Breast epithelium (tissue), 4 donors: ENCODE results near the gene LRGUK. TPM values are rescaled to one million over a fixed set of nuclear protein-coding genes. Genes with fewer than 3 reads are reported as not detected.

Experiments used
- DNase-seq, 2 donors: peaks; one replicate each; pipeline ENCODE4 v3.0.0-alpha.2; 2019; ENCODE audit warnings: low spot score in 2 of 2
- H3K27ac ChIP-seq, 2 donors: fragments of 200-600 bp; sonication (generic) in 1 of 2; one replicate each; pipeline ENCODE4 v1.5.1; 2016 to 2019; ENCODE audit warnings: mild to moderate bottlenecking in 1 of 2
- H3K27me3 ChIP-seq, 2 donors: fragments of 200-600 bp; sonication (generic) in 1 of 2; one replicate each; pipeline versions ENCODE4 v1.5.1 to v1.6.0; 2017 to 2019; ENCODE audit warnings: control low read depth in 1 of 2, mild to moderate bottlenecking in 1 of 2
- H3K36me3 ChIP-seq: fragments of 200-600 bp; one replicate; pipeline ENCODE4 v1.5.1; 2019
- H3K4me1 ChIP-seq, 2 donors: fragments of 200-600 bp; sonication (generic); one replicate each; pipeline ENCODE4 v1.5.1; 2016 to 2019; ENCODE audit warnings: control low read depth in 1 of 2
- H3K4me3 ChIP-seq, 3 donors: fragments of 200-600 bp; sonication (generic); 1 replicate in 2 of 3; 2 replicates in 1 of 3; pipeline ENCODE4 v1.5.1; 2016 to 2019; ENCODE audit warnings: mild to moderate bottlenecking in 3 of 3, moderate library complexity in 2 of 3
- H3K9me3 ChIP-seq, 2 donors: fragments of 200-600 bp; sonication (generic) in 1 of 2; one replicate each; pipeline ENCODE4 v1.5.1; 2016 to 2019; ENCODE audit warnings: control low read depth in 1 of 2
- CTCF ChIP-seq, 3 donors: fragments of 450-650 bp; IDR thresholded peaks; one replicate each; pipeline ENCODE4 v1.5.1; 2016 to 2017; ENCODE audit warnings: antibody characterized with exemption in 3 of 3, mild to moderate bottlenecking in 3 of 3, moderate library complexity in 3 of 3
- POLR2A ChIP-seq: fragments of 450-650 bp; IDR thresholded peaks from one replicate; pipeline ENCODE4 v1.6.1; 2016; ENCODE audit warnings: antibody characterized with exemption, mild to moderate bottlenecking, moderate library complexity
- POLR2AphosphoS5 ChIP-seq, 3 donors: sonication (generic); formaldehyde crosslinking; IDR thresholded peaks; one replicate each; pipeline ENCODE4 v1.6.1; 2017; ENCODE audit warnings: antibody characterized with exemption in 3 of 3
- intact Hi-C: fragments of 100-400 bp; cut with DNase I; formaldehyde crosslinking; loops from one replicate; pipeline ENCODE4 v1.15.1; 2023; ENCODE audit warnings: low total_unique reads
- total RNA-seq, 3 donors: library from RNA; depleted of rRNA; stranded (reverse); fragments of >200 nt; gene quantifications; one replicate each; pipeline ENCODE4 v1.1.0, GENCODE V29; 2016

Gene LRGUK
- total RNA-seq, 3 donors from 2014 or later, result 0.96 to 2.6 (median 1.6) TPM

- TF ChIP-seq POLR2AphosphoS5 (IDR thresholded peaks at IDR 0.05), result no peak
- TF ChIP-seq CTCF (IDR thresholded peaks at IDR 0.05), result no peak
- no peak for TF ChIP-seq POLR2A
Observed at GRCh38 chr7:134197345-134197744, 70.2 kb downstream of the LRGUK start.

GRCh38 chr7:134200970-134201369 is 73.8 kb downstream of the LRGUK start:
- DNase-seq, result no peak
- Histone ChIP-seq H3K27me3 (no peaks in the 10 kb centered on the region), H3K4me1 (no peaks in the 10 kb centered on the region), H3K4me3 (no peak overlapping the region), H3K27ac (no peak overlapping the region), H3K9me3 (no peaks in the 10 kb centered on the region), H3K36me3 (no peaks in the 10 kb centered on the region)
- intact Hi-C loops, result no loop called here
- TF ChIP-seq CTCF (IDR thresholded peaks at IDR 0.05), result no peak
- TF ChIP-seq POLR2AphosphoS5 (IDR thresholded peaks at IDR 0.05), result no peak
- no peak for TF ChIP-seq POLR2A

More at GRCh38 chr7:134197345-134197744, 70.2 kb downstream of the LRGUK start:
- H3K4me3 ChIP-seq, result no peak overlapping the region
- DNase-seq, result no peak
- H3K9me3 ChIP-seq, result no peaks in the 10 kb centered on the region
- intact Hi-C loops, result no loop called here
- no peak overlapping the region for H3K27ac ChIP-seq
- H3K4me1 ChIP-seq, result no peaks in the 10 kb centered on the region
- H3K27me3 ChIP-seq, result no peaks in the 10 kb centered on the region
- H3K36me3 ChIP-seq, result no peaks in the 10 kb centered on the region

GRCh38 chr7:134201569-134202261 is 74.6 kb downstream of the LRGUK start:
- no peak overlapping the region for H3K4me3 ChIP-seq
- no peaks in the 10 kb centered on the region for H3K4me1 ChIP-seq
- no peaks in the 10 kb centered on the region for H3K9me3 ChIP-seq
- no peak for DNase-seq
- H3K27ac ChIP-seq, result no peak overlapping the region
- H3K36me3 ChIP-seq, result no peaks in the 10 kb centered on the region
- no peaks in the 10 kb centered on the region for H3K27me3 ChIP-seq
- no peak for TF ChIP-seq POLR2AphosphoS5 (IDR thresholded peaks at IDR 0.05)
- TF ChIP-seq CTCF (IDR thresholded peaks at IDR 0.05), result no peak
- no peak for TF ChIP-seq POLR2A
- intact Hi-C loops, result no loop called here

- Histone ChIP-seq H3K36me3 (no peaks in the 10 kb centered on the region), H3K4me3 (no peak overlapping the region), H3K27ac (no peak overlapping the region), H3K27me3 (no peaks in the 10 kb centered on the region), H3K4me1 (no peaks in the 10 kb centered on the region), H3K9me3 (no peaks in the 10 kb centered on the region)
- intact Hi-C loops, result no loop called here
- TF ChIP-seq POLR2AphosphoS5 (IDR thresholded peaks at IDR 0.05), result no peak
- no peak for TF ChIP-seq CTCF (IDR thresholded peaks at IDR 0.05)
- TF ChIP-seq POLR2A, result no peak
- DNase-seq, result no peak
Observed at GRCh38 chr7:134203186-134203889, 76.2 kb downstream of the LRGUK start.

GRCh38 chr7:134209322-134210015 is 82.3 kb downstream of the LRGUK start:
- TF ChIP-seq CTCF (IDR thresholded peaks at IDR 0.05), result no peak
- TF ChIP-seq POLR2AphosphoS5 (IDR thresholded peaks at IDR 0.05), result no peak
- no peak for TF ChIP-seq POLR2A
- no peaks in the 10 kb centered on the region for H3K27me3 ChIP-seq

More at GRCh38 chr7:134209322-134210015, 82.3 kb downstream of the LRGUK start:
- no peaks in the 10 kb centered on the region for H3K4me1 ChIP-seq
- H3K27ac ChIP-seq, result no peak overlapping the region
- H3K36me3 ChIP-seq, result no peaks in the 10 kb centered on the region
- H3K9me3 ChIP-seq, result no peaks in the 10 kb centered on the region
- no peak overlapping the region for H3K4me3 ChIP-seq
- intact Hi-C loops, result no loop called here
- no peak for DNase-seq
